Left lung (tissue), 10 donors: ENCODE data around the gene TRPM8. TPM values are rescaled to one million over a fixed set of nuclear protein-coding genes. Genes with fewer than 3 reads are reported as not detected.

Experiments
- ATAC-seq: fragments of 200-7000 bp; cut with Tn5 transposase; one replicate; pipeline ENCODE4 v1.9.1; 2020; ENCODE audit warnings: moderate library complexity
- DNase-seq, 4 donors: peaks; one replicate each; pipeline ENCODE4 v3.0.0-alpha.2; 2013 to 2020
- H3K27ac ChIP-seq, 2 donors: fragments of 200-600 bp; sonication (generic) in 1 of 2; one replicate each; pipeline versions ENCODE4 v1.5.0 to v1.8.0; 2020 to 2021
- H3K27me3 ChIP-seq, 2 donors: fragments of 200-600 bp; sonication (generic) in 1 of 2; one replicate each; pipeline versions ENCODE4 v1.5.0 to v1.8.0; 2020 to 2021
- H3K36me3 ChIP-seq, 2 donors: fragments of 200-600 bp; sonication (generic) in 1 of 2; one replicate each; pipeline versions ENCODE4 v1.5.0 to v1.8.0; 2020 to 2021
- H3K4me1 ChIP-seq, 2 donors: fragments of 200-600 bp; one replicate each; pipeline ENCODE4 v1.8.0; 2021
- H3K4me3 ChIP-seq, 2 donors: fragments of 200-600 bp; sonication (generic) in 1 of 2; one replicate each; pipeline versions ENCODE4 v1.5.0 to v1.8.0; 2020 to 2021; ENCODE audit warnings: mild to moderate bottlenecking in 1 of 2
- H3K9me3 ChIP-seq, 2 donors: fragments of 200-600 bp; sonication (generic) in 1 of 2; one replicate each; pipeline versions ENCODE4 v1.5.0 to v1.8.0; 2020 to 2021
- intact Hi-C, 2 donors: fragments of 100-400 bp; cut with DNase I; formaldehyde crosslinking; loops; one replicate each; pipeline versions ENCODE4 v1.11.2 to v1.14.2; 2022
- polyA plus RNA-seq, 6 donors: library from polyadenylated mRNA; unstranded; fragments of 120-200 nt; gene quantifications; one replicate each; pipeline ENCODE4 v1.2.1, GENCODE V29; 2013; ENCODE audit not compliant: insufficient read length in 6 of 6
- total RNA-seq, 2 donors: library from RNA; stranded (reverse); fragmentation: NEBNext Ultra II Directional; extraction: Animal tissue kit (Norgen Biotek cat#: 25700); gene quantifications; one replicate each; pipeline ENCODE4 v1.2.1, GENCODE V29; 2021
- TF ChIP-seq, protein P1 (sequence below), 2 donors: fragments of 200-600 bp; sonication (generic) in 1 of 2; IDR thresholded peaks; one replicate each; pipeline versions ENCODE4 v1.5.0 to v1.8.0; 2021; ENCODE audit warnings: antibody characterized with exemption in 2 of 2
- donor health status: DM: no; HTN: yes; CAD: no.
- donor health status: DM: no; HTN: no; CAD: no.

TRPM8 gene
- total and polyA plus RNA-seq, 8 donors = 0.14 to 0.40 (median 0.16) TPM; not detected in 3

DNA sequence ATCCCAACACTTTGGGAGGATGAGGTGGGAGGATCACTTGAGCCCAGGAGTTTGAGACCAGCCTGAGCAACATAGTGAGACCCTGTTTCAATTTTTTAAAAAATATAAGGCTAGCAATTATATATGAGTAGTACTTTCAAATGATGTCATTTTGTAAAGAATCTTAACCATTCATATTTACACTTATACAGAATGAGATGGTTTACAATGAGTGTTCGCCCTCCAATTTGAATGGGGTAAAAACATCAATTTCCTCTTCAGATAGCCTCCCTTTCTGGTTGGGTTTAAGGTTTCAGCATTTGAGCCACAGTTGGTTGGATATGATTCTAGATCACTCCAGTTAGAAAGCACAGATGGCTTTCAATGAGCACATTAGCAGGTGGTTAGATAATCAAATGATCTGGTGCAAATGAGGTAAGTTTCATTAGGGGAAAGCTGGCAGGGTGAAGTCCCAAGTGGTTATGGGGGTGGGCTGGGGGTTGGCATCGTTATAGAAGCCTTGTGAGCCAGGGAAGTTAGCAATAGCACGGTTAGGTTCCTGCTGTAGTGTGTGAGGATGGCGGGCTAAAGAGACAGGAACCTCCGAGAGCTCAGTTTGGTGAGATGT, 63.9 kb downstream of the TRPM8 start:
- no peaks in the 10 kb centered on the region for H3K36me3 ChIP-seq
- no peak overlapping the region for H3K4me3 ChIP-seq
- TF ChIP-seq, protein P1, sequence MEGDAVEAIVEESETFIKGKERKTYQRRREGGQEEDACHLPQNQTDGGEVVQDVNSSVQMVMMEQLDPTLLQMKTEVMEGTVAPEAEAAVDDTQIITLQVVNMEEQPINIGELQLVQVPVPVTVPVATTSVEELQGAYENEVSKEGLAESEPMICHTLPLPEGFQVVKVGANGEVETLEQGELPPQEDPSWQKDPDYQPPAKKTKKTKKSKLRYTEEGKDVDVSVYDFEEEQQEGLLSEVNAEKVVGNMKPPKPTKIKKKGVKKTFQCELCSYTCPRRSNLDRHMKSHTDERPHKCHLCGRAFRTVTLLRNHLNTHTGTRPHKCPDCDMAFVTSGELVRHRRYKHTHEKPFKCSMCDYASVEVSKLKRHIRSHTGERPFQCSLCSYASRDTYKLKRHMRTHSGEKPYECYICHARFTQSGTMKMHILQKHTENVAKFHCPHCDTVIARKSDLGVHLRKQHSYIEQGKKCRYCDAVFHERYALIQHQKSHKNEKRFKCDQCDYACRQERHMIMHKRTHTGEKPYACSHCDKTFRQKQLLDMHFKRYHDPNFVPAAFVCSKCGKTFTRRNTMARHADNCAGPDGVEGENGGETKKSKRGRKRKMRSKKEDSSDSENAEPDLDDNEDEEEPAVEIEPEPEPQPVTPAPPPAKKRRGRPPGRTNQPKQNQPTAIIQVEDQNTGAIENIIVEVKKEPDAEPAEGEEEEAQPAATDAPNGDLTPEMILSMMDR (IDR thresholded peaks at IDR 0.05) = no peak
- peaks cover 0 to 6% of the 10 kb centered on the region in 2 donors for H3K27me3 ChIP-seq
- no peak overlapping the region for H3K27ac ChIP-seq
- DNase-seq (no peak), ATAC-seq (no peak)
- no peaks in the 10 kb centered on the region for H3K9me3 ChIP-seq
- intact Hi-C loops = no loop called here
- no peaks in the 10 kb centered on the region for H3K4me1 ChIP-seq

DNA sequence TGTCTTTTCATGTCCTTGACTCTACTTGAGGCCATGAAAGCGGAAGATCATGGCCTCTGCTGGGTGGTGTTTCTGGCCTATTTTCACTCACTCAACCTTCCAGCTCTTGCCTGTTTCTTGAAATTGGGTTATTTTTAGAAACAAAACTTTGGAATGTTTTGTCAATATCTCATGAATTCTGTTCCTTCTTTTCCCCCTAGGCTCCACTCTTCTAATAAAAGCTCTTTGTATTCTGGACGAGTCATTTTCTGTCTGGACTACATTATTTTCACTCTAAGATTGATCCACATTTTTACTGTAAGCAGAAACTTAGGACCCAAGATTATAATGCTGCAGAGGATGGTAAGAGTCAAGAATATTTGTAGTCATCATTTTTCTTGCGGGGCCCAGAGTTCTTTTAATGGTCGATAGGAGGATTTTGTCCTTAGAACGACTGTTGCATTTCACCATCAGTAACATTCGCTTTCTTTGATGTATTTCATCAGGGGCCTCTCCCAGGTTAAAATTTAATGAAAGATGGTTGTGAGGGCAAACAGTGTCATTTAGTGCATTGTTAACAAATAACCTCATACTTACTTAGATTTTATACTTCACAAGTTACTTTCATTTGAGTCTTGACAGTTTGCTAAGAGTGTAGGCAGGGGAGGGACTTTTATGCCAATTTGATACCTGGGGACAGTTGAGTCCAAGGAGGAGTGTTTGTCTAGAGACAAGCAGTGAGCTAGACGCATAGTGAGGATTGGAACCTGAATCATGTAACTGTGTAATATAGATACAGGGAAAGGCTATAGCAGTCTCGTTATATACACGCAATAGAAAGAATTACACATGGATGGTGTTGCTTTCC, 64.6 kb downstream of the TRPM8 start:
- intact Hi-C loops = no loop called here
- no peak overlapping the region for H3K4me3 ChIP-seq
- no peaks in the 10 kb centered on the region for H3K4me1 ChIP-seq
- peaks cover 0 to 6% of the 10 kb centered on the region in 2 donors for H3K27me3 ChIP-seq
- H3K36me3 ChIP-seq = no peaks in the 10 kb centered on the region
- DNase-seq = no peak
- ATAC-seq = no peak
- TF ChIP-seq, protein P1 (IDR thresholded peaks at IDR 0.05) = no peak
- H3K27ac ChIP-seq = no peak overlapping the region
- no peaks in the 10 kb centered on the region for H3K9me3 ChIP-seq

DNA sequence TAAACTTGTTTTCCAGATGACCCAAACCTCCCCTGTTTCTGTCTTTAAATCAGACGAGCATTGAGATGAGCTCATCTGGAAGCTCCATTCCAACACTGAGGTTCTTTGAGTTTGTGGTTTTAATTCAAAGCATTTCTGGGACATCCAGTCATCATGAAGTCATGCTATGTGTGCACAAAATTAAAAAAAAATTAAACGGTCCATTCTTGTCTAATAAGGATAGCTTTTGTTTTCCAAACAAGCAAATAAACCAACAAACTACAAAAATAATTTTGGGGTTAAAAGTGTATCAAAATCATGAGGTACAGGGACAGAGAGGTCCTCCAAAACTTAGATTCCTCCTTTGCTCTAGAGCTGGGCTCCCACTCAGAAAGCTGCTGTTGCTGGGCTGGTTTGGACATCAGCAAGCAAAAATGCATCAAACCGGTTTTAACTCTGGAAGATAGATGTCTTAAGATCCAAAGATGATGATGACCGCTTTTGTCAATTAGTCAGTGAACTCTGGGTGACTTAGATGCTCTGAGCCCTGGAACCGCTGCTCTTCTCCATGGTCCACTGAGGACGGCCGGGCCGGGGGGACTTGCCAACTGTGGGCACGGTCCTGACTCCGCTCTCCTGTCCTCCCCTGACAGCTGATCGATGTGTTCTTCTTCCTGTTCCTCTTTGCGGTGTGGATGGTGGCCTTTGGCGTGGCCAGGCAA, 65.4 kb downstream of the TRPM8 start:
- Histone ChIP-seq H3K27ac (peak overlapping the region in 1 of 2 donors; percentile 11), H3K4me3 (no peak overlapping the region), H3K27me3 (no peaks in the 10 kb centered on the region), H3K4me1 (no peaks in the 10 kb centered on the region), H3K9me3 (no peaks in the 10 kb centered on the region), H3K36me3 (no peaks in the 10 kb centered on the region)
- DNase-seq (no peak), ATAC-seq (peak; percentile 61)
- intact Hi-C loops = no loop called here
- TF ChIP-seq, protein P1 (IDR thresholded peaks at IDR 0.05) = no peak

DNA sequence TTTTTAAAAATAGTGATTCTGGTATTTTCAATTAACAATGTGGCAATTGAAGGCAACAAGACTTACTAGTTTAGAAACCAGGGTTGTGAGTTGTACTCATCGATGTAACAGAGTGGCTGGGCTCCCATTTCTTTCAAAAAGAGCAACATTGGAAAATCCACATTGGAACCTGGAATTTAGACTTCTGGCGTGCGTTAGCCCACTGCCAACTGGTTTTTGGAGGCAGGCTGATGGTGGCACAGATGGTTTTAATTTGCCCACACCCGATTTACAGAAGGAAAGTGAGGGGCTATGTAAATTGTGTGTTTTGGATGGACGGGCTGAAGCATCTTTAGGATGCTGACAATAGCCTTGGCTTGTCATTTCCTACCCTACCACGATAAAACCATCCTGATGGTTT, 66.3 kb downstream of the TRPM8 start:
- intact Hi-C loops = no loop called here
- ATAC-seq = no peak

More for the DNA sequence above, 66.3 kb downstream of the TRPM8 start:
- Histone ChIP-seq H3K36me3 (no peaks in the 10 kb centered on the region), H3K4me1 (no peaks in the 10 kb centered on the region), H3K9me3 (no peaks in the 10 kb centered on the region), H3K27ac (no peak overlapping the region), H3K4me3 (no peak overlapping the region), H3K27me3 (no peaks in the 10 kb centered on the region)
- DNase-seq = no peak
- TF ChIP-seq, protein P1 (IDR thresholded peaks at IDR 0.05) = no peak
